A549 (cell line): ENCODE measurements around the gene CKLF.

Experiments
- BCL3 ChIP-seq: fragments of >200 bp; sonication (Bioruptor Twin); formaldehyde crosslinking; IDR thresholded peaks from 3 replicates; pipeline ENCODE4 v1.6.1; 2016
- MAFK ChIP-seq: fragments of 450-650 bp; IDR thresholded peaks from 2 replicates; pipeline ENCODE4 v1.6.1; 2014; ENCODE audit not compliant: partially characterized antibody
- POLR2A ChIP-seq: IDR thresholded peaks from 2 replicates; pipeline ENCODE4 v1.6.1; 2012; ENCODE audit warnings: mild to moderate bottlenecking, low read length
- RAD21 ChIP-seq, 2 experiments: fragments of >200 bp in 1 of 2; sonication (Bioruptor Twin) in 1 of 2; formaldehyde crosslinking in 1 of 2; IDR thresholded peaks in 1 of 2; conservative IDR thresholded peaks in 1 of 2; 2 replicates in 1 of 2; 3 replicates in 1 of 2; pipeline ENCODE4 v1.6.1; 2012 to 2018; ENCODE audit warnings: inconsistent platforms in 1 of 2
- RCOR1 ChIP-seq: fragments of 150-350 bp; IDR thresholded peaks from 2 replicates; pipeline ENCODE4 v1.6.1; 2014; ENCODE audit warnings: antibody characterized with exemption, low read length, low read depth
- ZNF302 ChIP-seq: fragments of 250-450 bp; sonication (Bioruptor Pico); IDR thresholded peaks from 2 replicates; pipeline ENCODE4 v1.9.0; 2021; ENCODE audit warnings: inconsistent platforms, mild to moderate bottlenecking, moderate library complexity
- TF ChIP-seq, protein P1 (sequence below): fragments of >200 bp; sonication (Bioruptor Twin); formaldehyde crosslinking; IDR thresholded peaks from 3 replicates; pipeline ENCODE4 v1.5.1; 2016

DNA sequence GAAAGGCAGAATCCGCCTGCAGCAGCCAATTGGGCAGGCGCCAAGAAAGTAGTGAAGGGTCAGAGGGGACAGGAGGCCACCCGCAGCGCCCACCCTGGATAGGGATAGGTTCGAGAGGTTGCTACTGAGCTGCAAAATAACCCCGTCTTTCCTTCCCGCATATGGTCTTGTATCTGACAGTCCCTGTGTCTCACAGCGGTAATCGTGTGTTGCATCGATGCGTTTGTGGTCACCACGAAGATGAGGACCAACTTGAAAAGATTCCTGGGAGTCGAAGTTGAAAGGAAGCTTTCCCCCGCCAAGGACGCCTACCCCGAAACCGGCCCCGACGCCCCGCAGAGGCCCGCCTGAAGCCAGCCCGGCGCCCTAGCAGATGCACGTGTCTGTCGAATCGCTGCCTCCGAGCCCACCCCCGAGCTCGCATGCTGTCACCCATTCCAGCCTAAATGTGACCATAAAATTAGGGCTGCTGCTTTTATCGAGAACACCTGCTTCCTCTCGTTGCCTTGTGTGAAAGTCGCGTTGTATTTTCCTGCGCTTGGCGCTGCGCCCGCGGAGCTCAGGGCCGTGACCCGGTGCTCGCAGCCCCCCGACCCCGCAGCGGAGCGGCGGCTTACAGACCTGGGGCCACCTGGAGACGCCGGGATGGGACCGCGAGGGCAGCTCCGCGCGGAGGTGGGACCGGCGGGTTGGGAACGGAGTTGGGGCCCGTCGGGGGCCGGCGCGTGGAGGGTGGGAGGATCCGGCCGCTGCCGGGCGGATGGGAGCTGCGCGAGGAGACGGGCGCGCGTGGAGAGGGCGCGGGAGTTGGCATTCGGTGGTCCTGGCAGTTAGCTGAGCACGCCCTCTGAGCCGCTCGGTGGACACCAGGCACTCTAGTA, 26.5 kb downstream of the CKLF start, which contains the start of gene CMTM2:
- TF ChIP-seq ZNF302 (CRISPR knock-in tag) (no peak), RAD21 (conservative IDR thresholded peaks at IDR 0.05 in 1 of 2, IDR thresholded peaks at IDR 0.05 in 1 of 2) (no peak), BCL3 (no peak), POLR2A (no peak), MAFK (no peak), RCOR1 (no peak)
- TF ChIP-seq, protein P1, sequence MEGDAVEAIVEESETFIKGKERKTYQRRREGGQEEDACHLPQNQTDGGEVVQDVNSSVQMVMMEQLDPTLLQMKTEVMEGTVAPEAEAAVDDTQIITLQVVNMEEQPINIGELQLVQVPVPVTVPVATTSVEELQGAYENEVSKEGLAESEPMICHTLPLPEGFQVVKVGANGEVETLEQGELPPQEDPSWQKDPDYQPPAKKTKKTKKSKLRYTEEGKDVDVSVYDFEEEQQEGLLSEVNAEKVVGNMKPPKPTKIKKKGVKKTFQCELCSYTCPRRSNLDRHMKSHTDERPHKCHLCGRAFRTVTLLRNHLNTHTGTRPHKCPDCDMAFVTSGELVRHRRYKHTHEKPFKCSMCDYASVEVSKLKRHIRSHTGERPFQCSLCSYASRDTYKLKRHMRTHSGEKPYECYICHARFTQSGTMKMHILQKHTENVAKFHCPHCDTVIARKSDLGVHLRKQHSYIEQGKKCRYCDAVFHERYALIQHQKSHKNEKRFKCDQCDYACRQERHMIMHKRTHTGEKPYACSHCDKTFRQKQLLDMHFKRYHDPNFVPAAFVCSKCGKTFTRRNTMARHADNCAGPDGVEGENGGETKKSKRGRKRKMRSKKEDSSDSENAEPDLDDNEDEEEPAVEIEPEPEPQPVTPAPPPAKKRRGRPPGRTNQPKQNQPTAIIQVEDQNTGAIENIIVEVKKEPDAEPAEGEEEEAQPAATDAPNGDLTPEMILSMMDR, result no peak
